ENCODE results near the gene RADIL.

The RADIL gene

DNA sequence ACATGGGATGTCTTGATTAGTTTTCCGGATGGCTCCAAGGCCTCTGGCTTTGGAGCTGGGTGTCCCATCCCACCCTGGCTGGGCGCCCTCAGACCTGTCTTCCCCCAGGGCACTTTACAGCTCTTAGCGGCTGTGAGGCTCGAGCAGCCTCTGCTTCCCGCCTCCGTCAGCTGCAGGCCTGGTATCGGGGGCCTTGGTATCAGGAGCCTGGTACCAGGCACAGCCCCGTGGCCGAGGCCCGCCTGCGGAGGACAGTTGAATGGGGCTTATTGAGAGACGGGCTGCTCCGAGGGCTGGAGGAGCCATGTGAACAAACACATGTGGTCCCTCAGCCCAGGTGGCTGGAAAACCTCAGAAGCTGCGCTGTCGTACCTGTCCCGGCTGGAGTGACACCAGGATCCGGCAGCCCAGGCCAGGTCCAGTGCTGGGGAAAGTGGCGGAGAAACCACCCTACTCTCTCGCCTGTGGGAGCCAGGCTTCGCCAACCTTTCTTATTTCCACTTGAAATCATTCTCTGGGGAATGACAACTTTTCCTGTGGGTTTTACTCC lies 132.0 kb downstream of the RADIL start:
- DNase-seq = no peak

DNA sequence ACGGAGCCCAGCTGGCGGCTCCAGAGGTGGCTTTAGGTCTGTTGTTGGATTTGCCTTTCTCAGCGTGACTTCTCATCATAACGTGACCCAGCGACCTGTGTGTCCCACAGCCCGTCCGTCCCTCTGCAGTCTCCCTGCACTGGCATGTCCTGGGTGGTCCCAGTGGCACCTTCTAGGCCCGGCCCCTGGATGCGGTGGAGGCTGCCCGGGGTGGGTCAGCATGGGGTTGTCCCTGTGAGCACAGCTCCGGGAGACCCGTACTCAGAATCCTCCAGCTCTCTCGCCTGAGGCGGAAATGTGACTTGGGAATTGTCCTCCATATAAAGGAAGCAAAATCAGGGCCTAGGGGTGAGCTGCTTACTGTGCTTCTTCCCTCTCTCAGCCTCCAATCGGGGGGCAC lies 133.7 kb downstream of the RADIL start:
- no peak for DNase-seq

DNA sequence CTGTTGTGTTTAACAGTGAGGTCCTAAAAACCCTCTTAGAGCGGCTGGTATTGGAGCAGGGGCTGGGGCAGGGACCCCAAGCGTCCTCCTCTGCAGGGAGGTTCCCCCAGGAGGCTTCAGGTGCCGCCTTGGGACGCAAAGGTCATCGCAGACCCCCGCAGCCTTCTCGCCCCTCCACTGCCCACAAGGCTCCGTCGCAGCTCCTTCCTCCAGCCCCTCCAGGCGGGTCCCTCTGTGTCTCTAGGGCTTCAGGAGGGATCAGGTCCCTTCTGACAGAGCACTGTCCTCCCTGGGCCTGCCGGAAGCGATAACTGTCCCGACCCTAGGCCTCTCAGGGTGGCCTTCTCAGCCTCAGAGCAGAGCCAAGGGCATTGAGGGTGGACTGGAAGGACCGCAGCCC lies 134.2 kb downstream of the RADIL start:
- DNase-seq = no peak
